Activated CD4-positive, alpha-beta T cell treated with anti-CD3 and anti-CD28 coated beads, Interleukin-2, Interleukin-4, amounts not matched to agents 100 ng/mL and 50 ng/mL, durations not matched to agents 16 hours and 8 hours (primary cell): ENCODE results near the gene RAI14.

Experiments used
- DNase-seq: peaks from one replicate; pipeline ENCODE4 v3.0.0-alpha.2; 2020; ENCODE audit warnings: low spot score

Gene RAI14

GRCh38 chr5:34648039-34648839, 7.9 kb upstream of the RAI14 start:
- DNase-seq, result no peak

- DNase-seq, result no peak
These were observed 7.3 kb upstream of the RAI14 start for GRCh38 chr5:34648840-34649158.

- DNase-seq, result no peak
These were observed 4.3 kb upstream of the RAI14 start for GRCh38 chr5:34651791-34652190.

GRCh38 chr5:34652466-34652865, 3.7 kb upstream of the RAI14 start:
- DNase-seq, result no peak

GRCh38 chr5:34652914-34653313, 3.2 kb upstream of the RAI14 start:
- DNase-seq, result no peak

- DNase-seq, result no peak
These were observed 2.4 kb upstream of the RAI14 start for GRCh38 chr5:34653708-34654107.

- DNase-seq, result peak; percentile 13
These were observed 655 bp upstream of the RAI14 start for GRCh38 chr5:34655354-34655991.

- no peak for DNase-seq
These were observed 659 bp downstream of the RAI14 start for GRCh38 chr5:34656700-34657273.

GRCh38 chr5:34657274-34657921, 1.3 kb downstream of the RAI14 start:
- DNase-seq, result no peak

GRCh38 chr5:34657988-34658387, 1.9 kb downstream of the RAI14 start:
- no peak for DNase-seq

- no peak for DNase-seq
These were observed 3.0 kb downstream of the RAI14 start for GRCh38 chr5:34659168-34659567.

GRCh38 chr5:34660444-34660843, 4.3 kb downstream of the RAI14 start:
- no peak for DNase-seq

GRCh38 chr5:34663771-34664496, 7.8 kb downstream of the RAI14 start:
- DNase-seq, result no peak

- DNase-seq, result no peak
These were observed 10.4 kb downstream of the RAI14 start for GRCh38 chr5:34666392-34667080.

GRCh38 chr5:34667705-34668104, 11.6 kb downstream of the RAI14 start:
- no peak for DNase-seq

- no peak for DNase-seq
These were observed 13.9 kb downstream of the RAI14 start for GRCh38 chr5:34669931-34670516.

GRCh38 chr5:34672196-34672595, 16.1 kb downstream of the RAI14 start:
- DNase-seq, result no peak

- DNase-seq, result no peak
These were observed 17.5 kb downstream of the RAI14 start for GRCh38 chr5:34673463-34674125.

GRCh38 chr5:34674187-34674586, 18.1 kb downstream of the RAI14 start:
- DNase-seq, result no peak

GRCh38 chr5:34675857-34676256, 19.7 kb downstream of the RAI14 start:
- no peak for DNase-seq

- DNase-seq, result no peak
These were observed 20.3 kb downstream of the RAI14 start for GRCh38 chr5:34676416-34676815.
